ENCODE data around the gene TNIK. TPM values are rescaled to one million over a fixed set of nuclear protein-coding genes. Genes with fewer than 3 reads are reported as not detected.

Gene TNIK
- total RNA-seq, 6 experiments from 2014 or later = 10.6 to 17.2 (median 11.8) TPM

DNA sequence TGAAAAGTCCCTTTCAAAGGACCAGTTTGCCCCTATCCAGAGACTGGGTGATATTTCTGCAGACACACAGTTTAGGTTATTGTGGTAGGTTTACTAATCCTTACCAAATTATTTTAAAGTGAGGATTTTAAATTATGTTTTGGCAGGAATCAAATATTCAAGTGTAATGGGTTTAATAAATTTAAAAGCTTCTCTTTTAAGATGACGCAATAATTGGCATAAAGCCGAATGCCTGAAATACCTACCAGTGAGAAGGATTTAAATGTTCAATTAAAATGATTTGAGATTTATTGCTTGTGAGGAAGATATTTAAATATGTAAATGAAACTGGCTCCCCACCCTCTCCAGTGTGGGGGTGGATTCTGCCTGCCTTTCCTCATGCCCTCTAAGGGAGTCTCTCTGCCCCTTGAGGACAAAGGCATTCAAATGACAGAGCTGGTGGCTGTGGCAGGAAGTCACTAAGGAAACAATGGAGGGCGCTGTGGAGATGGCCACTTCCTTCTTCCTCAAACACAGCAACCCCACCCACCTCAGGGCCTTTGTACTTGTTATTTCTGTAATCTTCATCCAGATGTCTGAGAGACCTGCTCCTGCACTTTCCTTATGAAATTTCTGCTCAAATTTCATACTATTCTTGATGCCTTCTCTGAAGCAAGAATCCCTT, 131.7 kb downstream of the TNIK start:
- H3K27me3 Mint-ChIP-seq (ENCODE audit: insufficient read depth) = peaks cover 1% of the 10 kb centered on the region; the same call in 1 of the 2 replicates
- peak; percentile 36 for TF ChIP-seq CTCF (IDR thresholded peaks at IDR 0.05)
- peaks cover 5% of the 10 kb centered on the region for H3K36me3 Mint-ChIP-seq (ENCODE audit: low read depth)
- no peak for DNase-seq
- H3K4me3 Mint-ChIP-seq = no peak overlapping the region
- H3K9me3 Mint-ChIP-seq = no peaks in the 10 kb centered on the region
- H3K27ac Mint-ChIP-seq = no peak overlapping the region
- H3K4me1 Mint-ChIP-seq (ENCODE audit: low read depth) = peaks cover 19% of the 10 kb centered on the region

- Mint-ChIP-seq H3K4me3 (no peak overlapping the region), H3K27ac (no peak overlapping the region), H3K9me3 (no peaks in the 10 kb centered on the region), H3K27me3 (ENCODE audit: insufficient read depth) (no peaks in the 10 kb centered on the region), H3K36me3 (ENCODE audit: low read depth) (peaks cover 5% of the 10 kb centered on the region), H3K4me1 (ENCODE audit: low read depth) (peaks cover 22% of the 10 kb centered on the region)
- DNase-seq = no peak
- TF ChIP-seq CTCF (IDR thresholded peaks at IDR 0.05) = no peak
These were observed 132.6 kb downstream of the TNIK start for GRCh38 chr3:171327441-171328174.

- no peak for TF ChIP-seq CTCF (IDR thresholded peaks at IDR 0.05)
- H3K4me3 Mint-ChIP-seq = no peak overlapping the region
- no peak overlapping the region for H3K27ac Mint-ChIP-seq
- no peak for DNase-seq
- no peaks in the 10 kb centered on the region for H3K9me3 Mint-ChIP-seq
- no peaks in the 10 kb centered on the region for H3K27me3 Mint-ChIP-seq (ENCODE audit: insufficient read depth)
- peaks cover 22% of the 10 kb centered on the region for H3K4me1 Mint-ChIP-seq (ENCODE audit: low read depth)
- peaks cover 5% of the 10 kb centered on the region for H3K36me3 Mint-ChIP-seq (ENCODE audit: low read depth)
These were observed 133.3 kb downstream of the TNIK start for GRCh38 chr3:171326717-171327440.

DNA sequence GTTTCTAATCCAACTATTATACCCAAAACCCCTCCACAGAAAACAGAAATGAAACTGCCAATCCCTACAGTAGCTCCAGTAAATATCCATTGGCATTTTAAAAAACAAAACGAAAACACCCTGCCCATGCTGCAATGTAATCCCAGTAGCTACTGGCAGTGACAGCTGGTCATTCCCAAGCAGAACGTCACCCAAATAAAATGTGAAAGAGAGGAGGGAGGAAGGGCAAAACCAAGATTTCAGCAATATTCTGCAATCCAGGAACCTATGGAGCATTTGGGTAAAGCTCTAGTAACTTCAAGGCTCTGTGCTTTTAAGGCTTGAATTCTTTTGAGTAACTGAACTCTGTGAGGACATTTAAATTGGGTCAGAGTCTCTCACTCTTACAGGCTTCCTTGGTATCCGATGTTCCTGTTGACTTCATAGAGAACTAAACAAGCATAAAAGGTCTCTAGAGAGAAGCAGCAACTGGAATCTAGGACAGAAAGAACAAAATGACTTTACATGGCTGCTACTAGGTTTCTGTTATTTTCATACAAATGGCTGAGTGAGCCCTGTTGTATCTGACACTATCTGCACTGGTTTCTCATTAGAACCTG, 136.2 kb downstream of the TNIK start:
- DNase-seq = no peak

More for the DNA sequence above, 136.2 kb downstream of the TNIK start:
- H3K36me3 Mint-ChIP-seq (ENCODE audit: low read depth) = peaks cover 5% of the 10 kb centered on the region
- no peaks in the 10 kb centered on the region for H3K9me3 Mint-ChIP-seq
- no peaks in the 10 kb centered on the region for H3K27me3 Mint-ChIP-seq (ENCODE audit: insufficient read depth)
- peak overlapping the region; percentile 65; the same call in 1 of the 2 replicates for H3K4me3 Mint-ChIP-seq
- no peak for TF ChIP-seq CTCF (IDR thresholded peaks at IDR 0.05)
- H3K4me1 Mint-ChIP-seq (ENCODE audit: low read depth) = peaks cover 31% of the 10 kb centered on the region
- H3K27ac Mint-ChIP-seq = no peak overlapping the region

Data from HFFc6 (cell line).